NOMO-1 (cell line): Measurements from ENCODE around the gene TTF1.
"Not testable (repeated sequence)": the region's sequence is repeated elsewhere in the genome, so short reads cannot be mapped to it uniquely, and the experiment has no call there.

ENCODE experiments used
- DNase-seq, 2 experiments: peaks; one replicate each; lab custom pipeline; 2025; ENCODE audit not compliant: unreplicated experiment in 2 of 2; lab: John Stamatoyannopoulos, UW

The TTF1 gene

DNA sequence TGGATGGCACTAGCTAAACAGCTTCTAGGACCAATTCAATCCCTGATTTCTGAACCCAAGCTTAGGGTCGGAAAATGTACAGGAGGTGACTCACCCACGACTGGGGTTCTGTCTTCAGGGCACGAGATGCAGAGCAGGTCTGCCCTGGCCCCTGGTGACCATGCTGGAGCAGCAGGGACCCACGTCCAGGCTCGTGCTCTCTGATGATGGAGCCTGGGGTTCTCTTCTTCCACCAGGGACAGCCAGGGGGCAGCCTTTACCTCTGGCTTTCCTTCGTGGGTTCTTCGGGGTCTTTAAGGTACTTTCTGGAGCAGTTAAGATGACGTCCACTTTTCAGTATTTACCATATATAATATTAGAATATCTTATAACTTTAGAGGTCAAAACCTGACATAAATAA lies 5.4 kb upstream of the TTF1 start:
- no peak for DNase-seq

GRCh38 chr9:132411091-132411508 lies 4.5 kb upstream of the TTF1 start:
- peak; percentile 4 to 28 for DNase-seq

DNA sequence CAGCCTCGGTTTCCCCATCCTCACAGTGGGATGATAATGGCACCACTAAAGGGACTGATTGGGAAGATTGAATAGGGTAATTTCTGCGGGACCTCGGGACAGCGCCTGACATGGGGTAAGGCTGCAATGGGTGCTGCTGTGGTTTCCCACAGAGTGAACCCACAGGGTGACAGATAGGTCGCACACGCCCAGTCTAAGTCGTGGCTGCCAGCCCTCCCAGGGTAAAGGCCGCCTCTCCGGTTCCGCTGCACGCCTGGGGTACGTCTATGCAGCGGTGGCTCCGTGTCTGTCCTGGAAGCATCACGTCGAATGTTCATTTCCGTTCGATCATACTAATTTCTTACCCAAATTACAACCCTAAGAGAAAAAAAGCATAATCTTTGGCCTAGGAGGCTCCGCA lies 4.0 kb upstream of the TTF1 start:
- no peak for DNase-seq

DNA sequence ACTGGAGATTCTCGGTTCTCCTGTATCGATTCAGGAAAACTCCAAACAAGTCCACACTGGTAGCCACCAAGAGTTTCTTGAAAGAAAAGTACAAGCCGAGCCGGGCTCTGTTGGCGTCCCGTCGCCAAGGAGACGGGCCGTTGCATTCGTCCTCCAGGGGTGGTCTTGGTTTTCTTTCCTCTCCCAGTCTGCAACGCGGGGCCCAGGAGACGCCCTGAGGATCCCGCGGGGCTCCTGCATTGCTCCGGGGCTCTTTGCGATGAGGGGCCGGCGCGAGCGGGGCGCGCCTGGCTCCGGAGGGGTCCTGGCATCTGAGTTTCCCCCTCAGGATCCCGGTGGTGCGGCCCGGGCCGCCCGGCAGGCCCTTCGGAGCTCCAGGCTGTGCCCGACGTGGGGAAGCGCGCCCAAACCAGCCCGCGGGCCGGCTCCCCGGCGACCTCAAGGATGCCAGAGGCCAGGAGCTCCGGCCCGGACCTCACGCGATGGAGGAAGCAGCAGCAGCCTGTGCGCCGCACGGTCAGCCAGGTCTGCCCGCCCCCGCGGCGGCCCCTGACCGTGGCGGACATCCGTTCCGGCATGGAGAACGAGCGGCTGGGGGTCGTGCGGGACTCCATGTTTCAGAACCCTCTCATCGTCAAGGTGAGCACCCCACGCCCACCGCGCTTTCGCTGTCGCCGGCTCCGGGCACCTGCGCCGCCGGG lies 3.3 kb upstream of the TTF1 start, which contains the start of gene CFAP77:
Gene CFAP77 (plus strand): TSS at position 384 of the 701 bp plus-strand sequence. CDS start 61 bp downstream, at position 445.
- peak; percentile 13 to 18 for DNase-seq

GRCh38 chr9:132408521-132408920 lies 1.9 kb upstream of the TTF1 start:
- DNase-seq, result no peak

GRCh38 chr9:132407196-132407595 lies 556 bp upstream of the TTF1 start:
- no peak for DNase-seq

GRCh38 chr9:132404228-132404881 lies 2.3 kb downstream of the TTF1 start:
- no peak for DNase-seq

- no peak for DNase-seq
These were observed 4.8 kb downstream of the TTF1 start for GRCh38 chr9:132401824-132402223.

DNA sequence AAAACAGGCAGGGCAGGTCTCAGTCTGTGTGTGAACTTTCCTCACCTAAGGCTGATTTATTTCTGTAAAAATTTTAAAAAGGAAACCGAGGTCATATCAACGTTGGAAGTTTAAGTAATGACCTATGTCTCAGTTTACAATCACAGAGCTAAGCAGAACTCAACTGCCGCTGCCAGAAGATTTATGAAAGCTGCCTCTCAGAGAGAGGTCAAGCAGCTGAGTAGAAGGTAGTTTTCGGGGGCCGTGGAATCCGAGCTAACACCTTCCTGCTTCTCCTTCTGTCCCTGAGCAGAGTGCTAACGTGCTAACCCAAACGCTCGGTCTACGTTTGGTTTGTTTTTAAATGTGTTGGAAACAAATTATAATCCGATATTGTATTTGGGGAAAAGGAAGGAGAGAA lies 11.1 kb downstream of the TTF1 start:
- DNase-seq, result no peak

DNA sequence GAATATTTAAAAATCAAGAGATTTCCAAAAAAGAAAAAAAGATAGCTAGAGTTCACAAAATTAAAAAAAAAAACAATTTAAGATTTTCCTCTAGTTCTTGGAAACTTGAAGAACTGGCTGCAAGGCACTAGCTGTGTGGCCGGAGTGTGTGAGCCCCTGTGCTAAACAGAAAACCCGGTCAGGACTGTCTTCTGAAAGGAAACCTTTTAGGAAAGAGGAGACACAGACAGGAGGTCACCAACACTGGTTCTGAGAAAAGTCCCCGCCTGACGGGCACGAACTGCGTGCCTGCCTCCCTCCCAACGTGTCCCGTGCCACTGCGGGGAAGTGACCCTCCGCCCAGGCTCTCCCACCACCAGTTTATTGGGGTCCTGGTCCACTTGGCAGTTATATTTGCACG lies 15.2 kb downstream of the TTF1 start:
- no peak for DNase-seq

- no peak for DNase-seq
These were observed 15.7 kb downstream of the TTF1 start for GRCh38 chr9:132390966-132391365.

DNA sequence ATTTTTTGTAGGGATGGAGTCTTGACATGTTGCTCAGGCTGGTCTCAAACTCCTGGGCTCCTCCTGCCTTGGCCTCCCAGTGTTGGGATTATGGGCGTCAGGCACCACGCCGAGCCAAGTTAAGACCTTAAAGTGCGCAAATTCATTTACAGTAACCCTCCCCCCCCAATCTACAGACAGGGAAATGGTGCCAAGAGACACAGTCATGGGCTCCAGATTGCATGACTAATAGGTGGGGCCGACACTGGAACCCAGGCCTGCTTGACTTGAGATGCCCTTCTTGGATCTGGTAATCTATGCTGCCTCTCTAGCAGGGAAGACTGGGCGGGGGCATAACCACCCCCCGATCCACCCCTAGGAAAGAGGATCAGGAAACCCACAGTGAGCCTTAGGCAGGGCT lies 19.5 kb downstream of the TTF1 start:
- DNase-seq, result no peak

DNA sequence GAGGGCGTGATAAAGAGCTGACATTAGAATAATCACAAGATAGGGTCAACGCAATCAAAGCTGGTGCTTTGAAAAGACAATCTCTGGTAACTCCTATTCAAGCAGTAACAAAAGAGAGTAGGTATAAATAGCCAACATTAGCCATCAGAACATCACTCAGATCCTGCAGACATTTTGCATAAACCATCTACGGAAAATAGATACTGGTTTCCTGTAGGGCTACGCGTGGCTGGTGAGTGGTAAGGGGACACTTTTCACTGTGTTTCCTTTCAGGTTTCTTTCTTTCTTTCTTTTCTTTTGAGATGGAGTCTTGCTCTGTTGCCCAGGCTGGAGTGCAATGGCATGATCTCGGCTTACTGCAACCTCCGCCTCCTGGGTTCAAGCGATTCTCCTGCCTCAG lies 22.3 kb downstream of the TTF1 start:
- DNase-seq, result no peak

GRCh38 chr9:132383462-132383883 lies 23.2 kb downstream of the TTF1 start:
- DNase-seq, result no peak

DNA sequence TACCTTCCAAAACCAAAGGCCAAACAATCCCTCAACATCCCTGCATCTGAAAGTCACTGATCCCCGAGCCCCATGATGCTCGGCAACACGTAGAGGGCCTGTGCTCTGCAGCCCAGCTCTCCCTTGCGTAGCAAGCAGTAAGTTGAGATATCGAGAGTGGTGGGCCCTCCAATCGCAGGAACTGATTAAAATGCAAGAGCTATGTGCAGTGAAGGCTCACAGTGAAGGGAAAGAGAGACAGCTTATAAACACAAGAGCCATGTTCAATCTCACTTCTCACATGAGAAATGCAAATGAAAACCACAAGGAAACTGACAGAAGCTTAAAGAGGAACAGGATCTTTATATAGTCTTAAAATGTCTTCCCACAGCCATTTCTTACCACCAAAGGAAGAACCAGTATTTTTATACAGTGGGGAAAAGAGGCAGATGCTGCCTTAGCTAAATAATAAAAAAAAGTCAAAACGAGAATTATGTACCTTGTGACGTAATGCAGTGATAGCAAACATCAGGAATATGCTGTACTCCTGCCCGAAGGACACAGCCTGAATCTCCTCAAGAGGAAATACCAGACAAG lies 24.6 kb downstream of the TTF1 start:
- peak; percentile 8 to 85 for DNase-seq

DNA sequence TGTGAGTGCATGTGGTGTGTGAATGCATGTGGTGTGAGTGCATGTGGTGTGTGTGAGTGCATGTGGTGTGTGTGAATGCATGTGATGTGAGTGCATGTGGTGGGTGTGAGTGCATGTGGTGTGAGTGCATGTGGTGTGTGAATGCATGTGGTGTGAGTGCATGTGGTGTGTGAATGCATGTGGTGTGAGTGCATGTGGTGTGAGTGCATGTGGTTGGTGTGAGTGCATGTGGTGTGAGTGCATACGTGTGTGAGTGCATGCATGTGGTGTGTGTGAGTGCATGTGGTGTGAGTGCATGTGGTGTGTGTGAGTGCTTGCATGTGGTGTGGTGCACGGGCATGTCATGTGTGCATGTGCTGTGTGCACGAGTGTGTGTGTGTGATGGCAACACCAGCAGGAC lies 28.2 kb downstream of the TTF1 start:
- not testable (repeated sequence) for DNase-seq

DNA sequence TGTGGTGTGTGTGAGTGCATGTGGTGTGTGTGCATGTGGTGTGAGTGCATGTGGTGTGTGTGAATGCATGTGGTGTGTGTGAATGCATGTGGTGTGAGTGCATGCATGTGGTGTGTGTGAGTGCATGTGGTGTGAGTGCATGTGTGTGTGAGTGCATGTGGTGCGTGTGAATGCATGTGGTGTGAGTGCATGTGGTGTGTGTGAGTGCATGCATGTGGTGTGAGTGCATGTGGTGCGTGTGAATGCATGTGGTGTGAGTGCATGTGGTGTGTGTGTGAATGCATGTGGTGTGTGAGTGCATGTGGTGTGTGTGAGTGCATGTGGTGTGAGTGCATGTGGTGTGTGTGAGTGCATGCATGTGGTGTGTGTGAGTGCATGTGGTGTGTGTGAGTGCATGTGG lies 28.9 kb downstream of the TTF1 start:
- not testable (repeated sequence) for DNase-seq

- DNase-seq, result peak; percentile 28 to 43
These were observed 34.2 kb downstream of the TTF1 start for GRCh38 chr9:132372177-132373095.

DNA sequence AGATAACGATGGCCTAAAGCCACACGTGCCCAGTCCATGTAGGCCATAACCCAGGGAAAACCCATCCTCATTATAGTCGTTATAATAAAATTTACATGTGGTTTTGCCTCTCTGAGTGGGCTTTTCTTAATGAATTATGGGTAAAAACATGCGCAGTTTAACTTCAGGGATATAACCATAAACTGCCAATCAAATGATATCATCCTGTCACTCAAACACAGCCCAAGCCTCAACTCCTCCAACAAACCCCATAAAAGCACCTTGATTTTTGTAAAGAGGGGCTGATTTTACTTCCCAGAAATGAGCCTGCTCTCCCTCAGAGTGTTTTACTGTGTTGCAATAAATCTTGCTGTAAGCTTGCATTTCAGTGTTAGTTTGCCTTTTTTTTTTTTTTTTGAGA lies 36.0 kb downstream of the TTF1 start:
- no peak for DNase-seq

GRCh38 chr9:132369421-132369820 lies 37.2 kb downstream of the TTF1 start:
- DNase-seq, result no peak
